ENCODE measurements around the gene NT5E.
A peak's percentile ranks its signal among the peaks of the same experiment; 100 is the strongest.

Gene NT5E

GRCh38 chr6:85435851-85436250 is 14.0 kb upstream of the NT5E start:
- no peak for TF ChIP-seq CTCF (IDR thresholded peaks at IDR 0.05; ENCODE audit: borderline replicate concordance, insufficient read depth, low read depth, low read length)
- no peak overlapping the region for H3K4me3 ChIP-seq (ENCODE audit: low read depth, low read length)

- no peak for TF ChIP-seq CTCF (IDR thresholded peaks at IDR 0.05; ENCODE audit: borderline replicate concordance, insufficient read depth, low read depth, low read length)
Observed at GRCh38 chr6:85436411-85436810, 13.5 kb upstream of the NT5E start.

GRCh38 chr6:85436939-85437495 is 12.9 kb upstream of the NT5E start:
- no peak for TF ChIP-seq CTCF (IDR thresholded peaks at IDR 0.05; ENCODE audit: borderline replicate concordance, insufficient read depth, low read depth, low read length)
- no peak overlapping the region for H3K4me3 ChIP-seq (ENCODE audit: low read depth, low read length)

More at GRCh38 chr6:85436411-85436810, 13.5 kb upstream of the NT5E start:
- H3K4me3 ChIP-seq (ENCODE audit: low read depth, low read length), result no peak overlapping the region

- no peak for TF ChIP-seq CTCF (IDR thresholded peaks at IDR 0.05; ENCODE audit: borderline replicate concordance, insufficient read depth, low read depth, low read length)
Observed at GRCh38 chr6:85443349-85444117, 6.3 kb upstream of the NT5E start.

GRCh38 chr6:85449388-85449817 is 480 bp upstream of the NT5E start:
- H3K4me3 ChIP-seq (ENCODE audit: low read depth, low read length), result peak overlapping the region; percentile 66
- no peak for TF ChIP-seq CTCF (IDR thresholded peaks at IDR 0.05; ENCODE audit: borderline replicate concordance, insufficient read depth, low read depth, low read length)

More at GRCh38 chr6:85443349-85444117, 6.3 kb upstream of the NT5E start:
- no peak overlapping the region for H3K4me3 ChIP-seq (ENCODE audit: low read depth, low read length)

GRCh38 chr6:85451565-85452306 is 1.9 kb downstream of the NT5E start:
- H3K4me3 ChIP-seq (ENCODE audit: low read depth, low read length), result peak overlapping the region; percentile 66
- no peak for TF ChIP-seq CTCF (IDR thresholded peaks at IDR 0.05; ENCODE audit: borderline replicate concordance, insufficient read depth, low read depth, low read length)
